OCI-LY1 (cell line): ENCODE data around the gene PRDM8.

Experiments
- H2AFZ ChIP-seq: fragments of 200-600 bp; sonication (generic), shearing (Covaris generic); 2 replicates; pipeline ENCODE4 v1.6.0; 2014; ENCODE audit warnings: antibody characterized with exemption, mild to moderate bottlenecking, low read length
- H3F3A ChIP-seq: fragments of 200-600 bp; sonication (generic), shearing (Covaris generic); 2 replicates; pipeline ENCODE4 v1.6.0; 2014; ENCODE audit warnings: mild to moderate bottlenecking, antibody characterized with exemption, low read length, moderate library complexity; ENCODE audit not compliant: insufficient read depth
- H3K27ac ChIP-seq: fragments of 200-600 bp; sonication (generic); 2 replicates; pipeline ENCODE4 v1.5.1; 2014; ENCODE audit warnings: low read length, mixed run types, mild to moderate bottlenecking, low read depth; ENCODE audit not compliant: poor library complexity, severe bottlenecking
- H3K27me3 ChIP-seq: fragments of 200-600 bp; sonication (generic); 2 replicates; pipeline ENCODE4 v1.6.0; 2014; ENCODE audit warnings: antibody characterized with exemption, mild to moderate bottlenecking, low read length, moderate library complexity; ENCODE audit not compliant: insufficient read depth
- H3K36me3 ChIP-seq: fragments of 200-600 bp; sonication (generic); 2 replicates; pipeline ENCODE4 v1.6.1; 2014; ENCODE audit warnings: mild to moderate bottlenecking, antibody characterized with exemption, low read length, moderate library complexity, mixed read lengths; ENCODE audit not compliant: insufficient read depth
- H3K4me1 ChIP-seq: fragments of 200-600 bp; sonication (generic); 2 replicates; pipeline ENCODE4 v1.5.1; 2014; ENCODE audit warnings: mild to moderate bottlenecking, low read length, moderate library complexity; ENCODE audit not compliant: insufficient read depth, severe bottlenecking
- H3K4me2 ChIP-seq: fragments of 200-600 bp; sonication (generic), shearing (Covaris generic); 2 replicates; pipeline ENCODE4 v1.6.1; 2014; ENCODE audit warnings: low read length
- H3K4me3 ChIP-seq: fragments of 200-600 bp; sonication (generic); 2 replicates; pipeline ENCODE4 v1.5.1; 2014; ENCODE audit warnings: low read length, low read depth, mild to moderate bottlenecking, mixed read lengths; ENCODE audit not compliant: poor library complexity, severe bottlenecking
- H3K79me2 ChIP-seq: fragments of 200-600 bp; shearing (Covaris generic); 2 replicates; pipeline ENCODE4 v1.6.1; 2016; ENCODE audit warnings: mixed run types, low read length, mixed read lengths; ENCODE audit not compliant: insufficient read depth
- H3K9ac ChIP-seq: fragments of 200-600 bp; sonication (generic), shearing (Covaris generic); 2 replicates; pipeline ENCODE4 v1.6.1; 2014; ENCODE audit warnings: mild to moderate bottlenecking, low read length, mixed read lengths
- H3K9me2 ChIP-seq: fragments of 200-600 bp; sonication (generic), shearing (Covaris generic); 2 replicates; pipeline ENCODE4 v1.6.1; 2014; ENCODE audit warnings: low read depth, mild to moderate bottlenecking, low read length, mixed read lengths
- H3K9me3 ChIP-seq: fragments of 200-600 bp; shearing (Covaris generic); 2 replicates; pipeline ENCODE4 v1.6.1; 2014; ENCODE audit warnings: low read length, mixed read lengths
- H4K20me1 ChIP-seq: fragments of 200-600 bp; sonication (generic), shearing (Covaris generic); 2 replicates; pipeline ENCODE4 v1.6.0; 2016; ENCODE audit warnings: mild to moderate bottlenecking, low read length; ENCODE audit not compliant: insufficient read depth
- EZH2 ChIP-seq: fragments of 200-600 bp; sonication (generic), shearing (Covaris generic); IDR thresholded peaks from 2 replicates; pipeline ENCODE4 v1.8.0; 2017; ENCODE audit warnings: borderline replicate concordance, mixed run types, mild to moderate bottlenecking, antibody characterized with exemption, low read length, moderate library complexity, mixed read lengths
- TF ChIP-seq, protein P1 (sequence below): fragments of 200-600 bp; sonication (generic), shearing (Covaris generic); IDR thresholded peaks from 2 replicates; pipeline ENCODE4 v1.5.1; 2017; ENCODE audit warnings: mild to moderate bottlenecking, antibody characterized with exemption, low read length, moderate library complexity, mixed read lengths

Gene PRDM8

DNA sequence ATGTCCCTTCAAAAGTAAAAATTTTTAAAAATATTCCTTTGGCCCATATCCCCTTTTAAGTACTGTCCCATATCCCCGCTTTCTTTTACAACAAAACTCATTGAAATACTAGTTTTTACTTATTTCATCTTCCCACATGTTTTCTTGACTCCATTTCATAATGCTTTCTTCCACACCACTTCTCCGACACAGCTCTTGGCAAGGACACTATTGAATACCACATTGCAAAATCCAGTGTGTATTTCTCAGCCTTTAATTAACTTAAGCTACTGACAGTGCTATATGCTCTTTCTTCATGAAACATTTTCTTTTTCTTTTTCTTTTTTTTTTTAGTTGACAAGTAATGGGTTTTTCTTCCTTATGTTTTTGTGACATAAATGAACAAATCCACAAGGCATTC is 28.8 kb downstream of the PRDM8 start:
- H3K9me2 ChIP-seq = no peaks in the 10 kb centered on the region
- no peaks in the 10 kb centered on the region for H3F3A ChIP-seq
- H3K79me2 ChIP-seq = no peaks in the 10 kb centered on the region
- no peaks in the 10 kb centered on the region for H3K4me1 ChIP-seq
- H3K4me2 ChIP-seq = no peak overlapping the region
- H2AFZ ChIP-seq = no peak overlapping the region
- H4K20me1 ChIP-seq = no peaks in the 10 kb centered on the region
- no peaks in the 10 kb centered on the region for H3K9me3 ChIP-seq
- no peaks in the 10 kb centered on the region for H3K27me3 ChIP-seq
- H3K4me3 ChIP-seq = no peak overlapping the region
- no peak for TF ChIP-seq EZH2
- TF ChIP-seq, protein P1, sequence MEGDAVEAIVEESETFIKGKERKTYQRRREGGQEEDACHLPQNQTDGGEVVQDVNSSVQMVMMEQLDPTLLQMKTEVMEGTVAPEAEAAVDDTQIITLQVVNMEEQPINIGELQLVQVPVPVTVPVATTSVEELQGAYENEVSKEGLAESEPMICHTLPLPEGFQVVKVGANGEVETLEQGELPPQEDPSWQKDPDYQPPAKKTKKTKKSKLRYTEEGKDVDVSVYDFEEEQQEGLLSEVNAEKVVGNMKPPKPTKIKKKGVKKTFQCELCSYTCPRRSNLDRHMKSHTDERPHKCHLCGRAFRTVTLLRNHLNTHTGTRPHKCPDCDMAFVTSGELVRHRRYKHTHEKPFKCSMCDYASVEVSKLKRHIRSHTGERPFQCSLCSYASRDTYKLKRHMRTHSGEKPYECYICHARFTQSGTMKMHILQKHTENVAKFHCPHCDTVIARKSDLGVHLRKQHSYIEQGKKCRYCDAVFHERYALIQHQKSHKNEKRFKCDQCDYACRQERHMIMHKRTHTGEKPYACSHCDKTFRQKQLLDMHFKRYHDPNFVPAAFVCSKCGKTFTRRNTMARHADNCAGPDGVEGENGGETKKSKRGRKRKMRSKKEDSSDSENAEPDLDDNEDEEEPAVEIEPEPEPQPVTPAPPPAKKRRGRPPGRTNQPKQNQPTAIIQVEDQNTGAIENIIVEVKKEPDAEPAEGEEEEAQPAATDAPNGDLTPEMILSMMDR = no peak
- no peaks in the 10 kb centered on the region for H3K36me3 ChIP-seq
- no peak overlapping the region for H3K27ac ChIP-seq
- no peak overlapping the region for H3K9ac ChIP-seq

DNA sequence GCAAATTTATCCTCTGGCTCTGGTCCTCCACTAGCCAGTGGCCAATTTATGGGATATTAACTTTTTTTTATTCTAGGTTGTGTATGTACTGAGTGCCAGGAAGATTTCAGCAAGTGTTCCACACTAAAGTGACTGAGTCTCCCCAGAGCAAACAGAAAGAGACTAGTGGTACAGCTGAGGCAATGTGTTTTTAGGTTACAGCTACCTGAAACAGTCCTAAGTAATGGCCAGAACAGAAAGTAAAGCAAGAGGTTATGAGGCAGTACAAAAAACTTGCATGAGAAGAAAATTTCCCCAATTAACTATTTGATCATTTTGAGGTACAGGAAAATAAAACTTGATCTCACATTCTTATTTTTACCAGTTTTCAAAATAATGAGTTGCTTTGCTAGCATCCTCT is 31.2 kb downstream of the PRDM8 start:
- Histone ChIP-seq H3K79me2 (no peaks in the 10 kb centered on the region), H3K9ac (no peak overlapping the region), H3K9me3 (no peaks in the 10 kb centered on the region), H2AFZ (no peak overlapping the region), H3F3A (no peaks in the 10 kb centered on the region), H3K36me3 (no peaks in the 10 kb centered on the region), H3K9me2 (no peaks in the 10 kb centered on the region), H3K4me3 (no peak overlapping the region), H3K27me3 (no peaks in the 10 kb centered on the region), H3K4me1 (no peaks in the 10 kb centered on the region), H4K20me1 (no peaks in the 10 kb centered on the region), H3K27ac (no peak overlapping the region), H3K4me2 (no peak overlapping the region)
- TF ChIP-seq, protein P1 = no peak
- no peak for TF ChIP-seq EZH2

DNA sequence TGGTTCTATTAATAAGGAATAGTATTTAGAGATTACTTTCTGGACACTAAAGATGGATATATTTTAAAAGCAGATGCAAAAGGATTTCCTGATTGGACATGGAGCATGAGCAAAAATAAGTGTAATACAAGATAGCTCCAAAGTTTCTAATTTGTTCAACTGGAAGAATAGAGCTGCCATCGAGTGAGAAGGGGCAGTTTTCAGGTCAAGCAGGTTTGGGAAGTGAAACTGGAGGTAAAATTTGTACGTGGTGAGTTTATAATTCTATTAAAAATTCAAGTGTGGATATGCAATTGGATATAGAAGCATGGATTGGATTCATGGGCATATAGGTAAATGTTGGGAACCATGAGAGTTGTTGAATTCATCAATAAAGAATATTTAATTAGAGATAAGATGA is 31.8 kb downstream of the PRDM8 start:
- no peak overlapping the region for H2AFZ ChIP-seq
- H3F3A ChIP-seq = no peaks in the 10 kb centered on the region
- TF ChIP-seq, protein P1 = no peak
- no peak for TF ChIP-seq EZH2
- no peaks in the 10 kb centered on the region for H3K9me3 ChIP-seq
- no peaks in the 10 kb centered on the region for H3K79me2 ChIP-seq
- H4K20me1 ChIP-seq = no peaks in the 10 kb centered on the region
- H3K27me3 ChIP-seq = no peaks in the 10 kb centered on the region
- H3K36me3 ChIP-seq = no peaks in the 10 kb centered on the region
- H3K4me1 ChIP-seq = no peaks in the 10 kb centered on the region
- no peak overlapping the region for H3K27ac ChIP-seq
- H3K4me3 ChIP-seq = no peak overlapping the region
- H3K4me2 ChIP-seq = no peak overlapping the region
- no peak overlapping the region for H3K9ac ChIP-seq
- no peaks in the 10 kb centered on the region for H3K9me2 ChIP-seq
